Nephron progenitor cell (in vitro differentiated cells): ENCODE data around the gene ABHD4.
A peak's percentile ranks its signal among the peaks of the same experiment; 100 is the strongest.
"Not testable (repeated sequence)": the region's sequence is repeated elsewhere in the genome, so short reads cannot be mapped to it uniquely, and the experiment has no call there.

Experiments
- DNase-seq: peaks from one replicate; pipeline ENCODE4 v3.0.0; 2021
- H3K27ac Mint-ChIP-seq: 2 replicates; pipeline ENCODE4 v1.8.0; 2021; ENCODE audit warnings: mild to moderate bottlenecking, moderate library complexity, mixed read lengths
- H3K27me3 Mint-ChIP-seq: 2 replicates; pipeline ENCODE4 v1.8.0; 2021; ENCODE audit warnings: mild to moderate bottlenecking, low read depth, mixed read lengths; ENCODE audit not compliant: poor library complexity
- H3K36me3 Mint-ChIP-seq: 2 replicates; pipeline ENCODE4 v1.8.0; 2021; ENCODE audit warnings: low read depth, mixed read lengths
- H3K4me1 Mint-ChIP-seq: 2 replicates; pipeline ENCODE4 v1.8.0; 2021; ENCODE audit warnings: mixed read lengths
- H3K4me3 Mint-ChIP-seq: 2 replicates; pipeline ENCODE4 v1.8.0; 2021; ENCODE audit warnings: mild to moderate bottlenecking, moderate library complexity, mixed read lengths
- H3K9me3 Mint-ChIP-seq: 2 replicates; pipeline ENCODE4 v1.8.0; 2021; ENCODE audit warnings: mild to moderate bottlenecking, moderate library complexity, mixed read lengths
- CTCF ChIP-seq: fragments of 200-600 bp; sonication (generic); IDR thresholded peaks from 2 replicates; pipeline ENCODE4 v1.5.0; 2021; ENCODE audit warnings: antibody characterized with exemption

Gene ABHD4

DNA sequence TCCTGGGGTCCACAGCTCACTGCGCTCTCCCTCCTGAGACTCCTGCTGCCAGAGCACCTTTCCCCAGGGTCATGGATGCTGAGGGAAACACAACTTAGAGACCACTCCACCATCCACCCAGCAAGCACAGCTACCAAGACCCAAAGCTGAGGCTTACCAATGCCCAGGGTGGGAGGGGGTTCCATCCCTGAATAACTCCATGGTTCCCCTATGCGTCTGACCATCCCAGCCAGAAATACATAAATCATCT, 45.3 kb upstream of the ABHD4 start:
- Mint-ChIP-seq H3K4me3 (no peak overlapping the region), H3K36me3 (no peaks in the 10 kb centered on the region), H3K9me3 (no peaks in the 10 kb centered on the region), H3K27ac (no peak overlapping the region), H3K27me3 (peaks cover 6% of the 10 kb centered on the region), H3K4me1 (peaks cover 70% of the 10 kb centered on the region)
- TF ChIP-seq CTCF, result no peak
- no peak for DNase-seq

- no peak for TF ChIP-seq CTCF
- Mint-ChIP-seq H3K27ac (no peak overlapping the region), H3K27me3 (peaks cover 6% of the 10 kb centered on the region), H3K36me3 (no peaks in the 10 kb centered on the region), H3K4me3 (no peak overlapping the region), H3K4me1 (peaks cover 70% of the 10 kb centered on the region), H3K9me3 (no peaks in the 10 kb centered on the region)
- no peak for DNase-seq
These were observed 44.7 kb upstream of the ABHD4 start for GRCh38 chr14:22553445-22553844.

DNA sequence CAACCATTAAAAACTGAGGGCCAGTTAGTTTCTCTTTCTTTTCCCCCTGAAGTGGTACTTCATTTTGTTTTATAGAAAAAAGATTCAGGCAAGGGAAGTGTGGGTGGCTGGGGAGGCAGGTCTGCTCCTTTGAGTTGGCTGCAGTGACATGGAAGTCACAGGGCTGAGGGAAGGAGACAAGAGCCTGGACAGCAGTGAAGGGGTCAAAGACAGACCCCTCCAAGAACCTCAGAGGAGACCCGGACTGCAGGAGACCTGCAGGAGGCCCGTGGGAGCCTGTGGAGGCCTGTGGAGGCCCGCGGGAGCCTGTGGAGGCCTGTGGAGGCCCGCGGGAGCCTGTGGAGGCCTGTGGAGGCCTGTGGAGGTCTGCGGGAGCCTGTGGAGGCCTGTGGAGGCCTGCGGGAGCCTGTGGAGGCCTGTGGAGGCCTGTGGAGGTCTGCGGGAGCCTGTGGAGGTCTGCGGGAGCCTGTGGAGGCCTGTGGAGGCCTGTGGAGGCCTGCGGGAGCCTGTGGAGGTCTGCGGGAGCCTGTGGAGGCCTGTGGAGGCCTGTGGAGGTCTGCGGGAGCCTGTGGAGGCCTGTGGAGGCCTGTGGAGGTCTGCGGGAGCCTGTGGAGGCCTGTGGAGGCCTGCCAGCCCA, 44.1 kb upstream of the ABHD4 start:
- not testable (repeated sequence) for H3K27ac Mint-ChIP-seq, H3K9me3 Mint-ChIP-seq, H3K36me3 Mint-ChIP-seq, H3K4me3 Mint-ChIP-seq, H3K27me3 Mint-ChIP-seq, DNase-seq
- peaks cover 72% of the 10 kb centered on the region for H3K4me1 Mint-ChIP-seq

DNA sequence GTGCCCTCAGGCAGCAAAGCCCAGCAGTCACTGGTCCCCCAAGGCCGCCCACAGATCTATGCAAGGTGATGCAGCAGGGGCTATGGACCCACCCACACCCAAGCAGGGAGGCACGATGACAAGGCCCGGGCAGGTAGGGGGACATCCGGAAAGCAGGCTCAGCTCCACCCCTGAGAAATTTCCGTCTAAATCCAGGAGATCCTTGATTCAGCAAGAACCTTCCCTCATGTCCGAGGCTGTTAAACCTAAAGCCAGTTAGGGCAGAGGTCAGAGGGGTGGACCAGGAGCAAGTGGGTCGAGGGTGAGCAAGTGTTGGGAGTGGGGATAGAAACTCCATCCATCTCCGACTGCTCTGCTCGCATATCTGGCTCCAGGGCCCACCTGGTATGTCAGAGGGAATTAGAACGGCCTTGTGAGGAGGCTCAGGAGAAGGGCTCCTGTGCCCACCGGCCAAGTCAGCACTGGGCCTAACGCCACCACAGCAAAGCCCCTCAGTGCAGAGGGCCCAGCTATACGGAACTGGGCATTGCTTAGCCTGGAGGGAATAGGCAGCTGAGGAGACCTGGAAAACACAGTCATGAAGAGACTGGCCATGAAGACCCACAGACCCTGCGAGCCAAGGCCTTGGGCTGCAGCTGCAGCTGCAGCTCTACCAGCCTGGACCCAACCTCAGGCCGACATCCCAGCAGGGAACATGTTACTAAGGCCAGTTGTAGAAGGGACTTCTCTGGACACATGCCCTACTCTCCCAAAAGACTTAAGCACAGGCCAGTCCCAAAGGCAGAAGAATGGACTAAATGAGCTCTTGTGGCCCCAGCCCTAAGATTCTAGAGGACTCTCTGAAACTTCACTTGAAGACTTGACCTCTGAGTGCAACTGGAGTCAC, 43.4 kb upstream of the ABHD4 start:
- peaks cover 72% of the 10 kb centered on the region for H3K4me1 Mint-ChIP-seq
- TF ChIP-seq CTCF, result no peak
- peaks cover 6% of the 10 kb centered on the region for H3K27me3 Mint-ChIP-seq
- H3K4me3 Mint-ChIP-seq, result no peak overlapping the region
- H3K36me3 Mint-ChIP-seq, result no peaks in the 10 kb centered on the region
- DNase-seq, result no peak
- H3K9me3 Mint-ChIP-seq, result no peaks in the 10 kb centered on the region
- H3K27ac Mint-ChIP-seq, result no peak overlapping the region

GRCh38 chr14:22555384-22556011, 42.6 kb upstream of the ABHD4 start:
- Mint-ChIP-seq H3K4me1 (peaks cover 71% of the 10 kb centered on the region), H3K27me3 (peaks cover 6% of the 10 kb centered on the region), H3K9me3 (no peaks in the 10 kb centered on the region), H3K27ac (peak overlapping the region; percentile 8), H3K4me3 (no peak overlapping the region), H3K36me3 (no peaks in the 10 kb centered on the region)
- no peak for DNase-seq
- TF ChIP-seq CTCF, result no peak
